H9 (cell line): ENCODE data around the gene SFXN5. TPM values are rescaled to one million over a fixed set of nuclear protein-coding genes. Genes with fewer than 3 reads are reported as not detected.

Experiments used
- DNase-seq: peaks from one replicate; pipeline ENCODE4 v3.0.0-alpha.2; 2017
- H2AFZ ChIP-seq: one replicate; pipeline ENCODE4 v1.6.1; 2013; ENCODE audit warnings: mild to moderate bottlenecking, low read length, control low read depth, moderate library complexity
- H2AK5ac ChIP-seq: 2 replicates; pipeline ENCODE4 v1.6.1; 2013; ENCODE audit warnings: low read length, control low read depth, mixed read lengths; ENCODE audit not compliant: insufficient read length
- H2BK120ac ChIP-seq: one replicate; pipeline ENCODE4 v1.6.1; 2013; ENCODE audit warnings: low read depth, mild to moderate bottlenecking, low read length, control low read depth, inconsistent platforms; ENCODE audit not compliant: poor library complexity, severe bottlenecking
- H2BK12ac ChIP-seq: 2 replicates; pipeline ENCODE4 v1.6.1; 2013; ENCODE audit warnings: low read length, control low read depth, mixed read lengths, low read depth; ENCODE audit not compliant: insufficient read length
- H2BK15ac ChIP-seq: 2 replicates; pipeline ENCODE4 v1.6.1; 2013; ENCODE audit warnings: low read depth, low read length, control low read depth
- H2BK20ac ChIP-seq: one replicate; pipeline ENCODE4 v1.6.1; 2013; ENCODE audit warnings: low read depth, mild to moderate bottlenecking, low read length, control low read depth, inconsistent platforms; ENCODE audit not compliant: poor library complexity, severe bottlenecking
- H2BK5ac ChIP-seq: 2 replicates; pipeline ENCODE4 v1.6.1; 2013; ENCODE audit warnings: low read length, control low read depth, mixed read lengths; ENCODE audit not compliant: insufficient read length
- H3K14ac ChIP-seq: 2 replicates; pipeline ENCODE4 v1.6.1; 2013; ENCODE audit warnings: low read length, control low read depth; ENCODE audit not compliant: insufficient read depth
- H3K18ac ChIP-seq: 2 replicates; pipeline ENCODE4 v1.6.1; 2013; ENCODE audit warnings: low read depth, mild to moderate bottlenecking, mixed read lengths, low read length, control low read depth; ENCODE audit not compliant: insufficient read length
- H3K23ac ChIP-seq: 2 replicates; pipeline ENCODE4 v1.6.1; 2013; ENCODE audit warnings: low read length, control low read depth, mixed read lengths, low read depth; ENCODE audit not compliant: insufficient read length
- H3K23me2 ChIP-seq: 2 replicates; pipeline ENCODE4 v1.6.1; 2013; ENCODE audit warnings: low read depth, mild to moderate bottlenecking, mixed read lengths, low read length, control low read depth; ENCODE audit not compliant: insufficient read length, poor library complexity, severe bottlenecking
- H3K27ac ChIP-seq: 2 replicates; pipeline ENCODE4 v1.5.1; 2013; ENCODE audit warnings: low read length, control low read depth, mixed read lengths, low read depth; ENCODE audit not compliant: insufficient read length
- H3K27me3 ChIP-seq: 2 replicates; pipeline ENCODE4 v1.6.1; 2013; ENCODE audit warnings: low read length, control low read depth, inconsistent platforms; ENCODE audit not compliant: insufficient read depth
- H3K4ac ChIP-seq: 2 replicates; pipeline ENCODE4 v1.6.1; 2013; ENCODE audit warnings: low read depth, mild to moderate bottlenecking, control low read depth, inconsistent platforms, low read length, moderate library complexity
- H3K4me1 ChIP-seq: 2 replicates; pipeline ENCODE4 v1.6.1; 2013; ENCODE audit warnings: low read length, control low read depth, inconsistent platforms; ENCODE audit not compliant: insufficient read depth
- H3K4me2 ChIP-seq: 2 replicates; pipeline ENCODE4 v1.6.1; 2013; ENCODE audit warnings: low read length, control low read depth, mixed read lengths; ENCODE audit not compliant: insufficient read length, insufficient read depth
- H3K56ac ChIP-seq: 2 replicates; pipeline ENCODE4 v1.6.1; 2013; ENCODE audit warnings: low read depth, mild to moderate bottlenecking, mixed read lengths, low read length, control low read depth; ENCODE audit not compliant: insufficient read length
- H3K79me1 ChIP-seq: 2 replicates; pipeline ENCODE4 v1.6.1; 2013; ENCODE audit warnings: low read depth, mild to moderate bottlenecking, moderate library complexity, low read length, control low read depth, inconsistent platforms; ENCODE audit not compliant: insufficient read depth, poor library complexity, severe bottlenecking
- H3K79me2 ChIP-seq: 2 replicates; pipeline ENCODE4 v1.6.1; 2013; ENCODE audit warnings: low read length, control low read depth, inconsistent platforms; ENCODE audit not compliant: insufficient read depth
- H3K9ac ChIP-seq: 2 replicates; pipeline ENCODE4 v1.6.1; 2013; ENCODE audit warnings: low read length, control low read depth, mixed read lengths; ENCODE audit not compliant: insufficient read length; ENCODE audit errors: extremely low read depth
- H3K9me3 ChIP-seq: one replicate; pipeline ENCODE4 v1.6.1; 2013; ENCODE audit warnings: low read depth, low read length, inconsistent platforms; ENCODE audit not compliant: control insufficient read depth
- H3T11ph ChIP-seq: one replicate; pipeline ENCODE4 v1.6.1; 2013; ENCODE audit warnings: mild to moderate bottlenecking, low read length, control low read depth, inconsistent platforms
- H4K20me1 ChIP-seq: one replicate; pipeline ENCODE4 v1.6.1; 2013; ENCODE audit not compliant: control insufficient read depth, insufficient read length, insufficient read depth
- H4K5ac ChIP-seq: 2 replicates; pipeline ENCODE4 v1.6.1; 2013; ENCODE audit warnings: low read depth, mild to moderate bottlenecking, mixed read lengths, low read length, control low read depth; ENCODE audit not compliant: insufficient read length
- H4K8ac ChIP-seq: replicated peaks from 2 replicates; pipeline ENCODE4 v1.6.1; 2013; ENCODE audit warnings: low read length, control low read depth, mixed read lengths, low read depth; ENCODE audit not compliant: insufficient read length
- H4K91ac ChIP-seq: 2 replicates; pipeline ENCODE4 v1.6.1; 2013; ENCODE audit warnings: low read depth, mild to moderate bottlenecking, moderate library complexity, mixed read lengths, low read length, control low read depth; ENCODE audit not compliant: insufficient read length
- H3K27ac Mint-ChIP-seq, 3 experiments: 2 replicates in 2 of 3; 3 replicates in 1 of 3; pipeline ENCODE4 v1.8.0; 2020 to 2021; ENCODE audit warnings: mixed read lengths in 3 of 3, mild to moderate bottlenecking in 1 of 3, moderate library complexity in 1 of 3
- H3K27me3 Mint-ChIP-seq: 2 replicates; pipeline ENCODE4 v1.8.0; 2021; ENCODE audit warnings: low read depth, mild to moderate bottlenecking, moderate library complexity, mixed read lengths
- H3K36me3 Mint-ChIP-seq, 3 experiments: 2 replicates in 2 of 3; 3 replicates in 1 of 3; pipeline ENCODE4 v1.8.0; 2020 to 2021; ENCODE audit warnings: low read depth in 3 of 3, mixed read lengths in 3 of 3; ENCODE audit not compliant: insufficient read depth in 1 of 3
- H3K4me1 Mint-ChIP-seq, 2 experiments: 2 replicates each; pipeline ENCODE4 v1.8.0; 2020; ENCODE audit warnings: mixed read lengths in 2 of 2
- H3K4me3 Mint-ChIP-seq, 2 experiments: 2 replicates in 1 of 2; 3 replicates in 1 of 2; pipeline ENCODE4 v1.8.0; 2020 to 2021; ENCODE audit warnings: mild to moderate bottlenecking in 2 of 2, mixed read lengths in 2 of 2, moderate library complexity in 1 of 2
- H3K9me3 Mint-ChIP-seq, 2 experiments: 2 replicates in 1 of 2; 3 replicates in 1 of 2; pipeline ENCODE4 v1.8.0; 2020; ENCODE audit warnings: mild to moderate bottlenecking in 2 of 2, mixed read lengths in 2 of 2, moderate library complexity in 1 of 2
- CTCF ChIP-seq: fragments of 200-600 bp; sonication (generic); conservative IDR thresholded peaks from 3 replicates; pipeline ENCODE4 v1.8.0; 2021; ENCODE audit warnings: antibody characterized with exemption, mild to moderate bottlenecking
- WGBS: extraction: QIAGEN DNeasy Blood & Tissue Kit; methylation state at CpG from one replicate; pipeline ENCODE4 v1.1.7; 2013; ENCODE audit warnings: missing lambda C conversion rate, low lambda C conversion rate, mixed read lengths; ENCODE audit not compliant: insufficient read length; ENCODE audit errors: extremely low coverage; 5-methylcytosine and 5-hydroxymethylcytosine counted together
- total RNA-seq: library from RNA; stranded (reverse); gene quantifications from 2 replicates; pipeline ENCODE4 v1.2.1, GENCODE V29; 2021

The SFXN5 gene
- total RNA-seq, 1 experiment from 2014 or later = 30.9 TPM

GRCh38 chr2:73105511-73105971 is 34.0 kb upstream of the SFXN5 start:
- Histone ChIP-seq H3K9me3 (no peaks in the 10 kb centered on the region), H3K4ac (no peak overlapping the region), H2BK5ac (no peak overlapping the region), H3K79me2 (no peaks in the 10 kb centered on the region; the same call in 1 of the 2 replicates), H4K91ac (no peak overlapping the region), H3K79me1 (no peaks in the 10 kb centered on the region), H3K23me2 (no peaks in the 10 kb centered on the region), H3K9ac (no peak overlapping the region), H2AK5ac (no peak overlapping the region), H4K5ac (no peak overlapping the region), H3K4me2 (no peak overlapping the region), H4K8ac (no peak overlapping the region), H2BK15ac (no peak overlapping the region), H3K4me1 (peaks cover 3% of the 10 kb centered on the region; the same call in 1 of the 2 replicates), H3T11ph (no peak overlapping the region), H3K56ac (no peak overlapping the region), H3K23ac (no peak overlapping the region), H2AFZ (no peak overlapping the region), H2BK120ac (no peak overlapping the region), H2BK12ac (no peak overlapping the region), H3K14ac (no peak overlapping the region), H3K27me3 (no peaks in the 10 kb centered on the region), H2BK20ac (no peak overlapping the region), H3K18ac (no peak overlapping the region), H3K27ac (no peak overlapping the region), H4K20me1 (no peaks in the 10 kb centered on the region)
- no peak for TF ChIP-seq CTCF
- no peak for DNase-seq
- H3K9me3 Mint-ChIP-seq = no peaks in the 10 kb centered on the region
- peaks cover 18 to 31% of the 10 kb centered on the region in 2 experiments for H3K4me1 Mint-ChIP-seq
- peaks cover 0 to 4% (median 0%) of the 10 kb centered on the region in 3 experiments; a peak in 3 of 7 replicates for H3K36me3 Mint-ChIP-seq
- no peak overlapping the region for H3K4me3 Mint-ChIP-seq
- no peak overlapping the region; a peak in 1 of 7 replicates for H3K27ac Mint-ChIP-seq
- no CpG with 5 or more reads among the region's 2 CpGs for WGBS
- H3K27me3 Mint-ChIP-seq = peaks cover 3% of the 10 kb centered on the region
